Measurements from ENCODE around the gene ZCWPW1. TPM values are rescaled to one million over a fixed set of nuclear protein-coding genes. Genes with fewer than 3 reads are reported as not detected.

Gene ZCWPW1
- total and polyA plus RNA-seq, 12 donors: 3.3 to 7.5 (median 4.2) TPM

DNA sequence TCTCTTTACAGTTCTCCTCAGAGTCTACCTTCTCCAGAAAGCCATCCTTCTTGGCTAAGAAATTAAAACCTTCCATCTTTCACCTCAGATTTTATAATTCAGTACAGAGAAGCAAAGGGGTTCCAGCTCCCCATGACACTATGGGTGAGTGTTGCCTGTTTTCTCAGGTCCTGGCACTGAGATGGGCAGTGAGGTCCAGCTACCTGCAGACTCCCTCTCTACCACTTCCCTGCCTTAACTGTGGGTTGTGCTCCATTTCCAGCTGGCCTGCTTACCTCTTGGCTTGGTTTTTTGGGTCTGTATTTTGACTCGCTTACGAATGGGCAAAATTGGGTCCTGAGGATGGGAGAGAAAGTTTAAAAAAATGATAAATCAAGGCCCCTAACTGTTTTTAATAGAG lies 26.3 kb downstream of the ZCWPW1 start:
- WGBS, 2 donors: 98% methylated on average over 2 of the region's 2 CpGs
- intact Hi-C loops (cut with DNase I): loop anchor here in 1 of 10 donors (10.0 kb wide), 1 partner anchor 267 kb away; no protein-coding TSS in a partner anchor
- H3K9me3 ChIP-seq: no peaks in the 10 kb centered on the region
- peaks cover 0 to 9% (median 0%) of the 10 kb centered on the region in 9 donors for H3K4me1 ChIP-seq
- no peak overlapping the region for H3K4me3 ChIP-seq
- H3K36me3 ChIP-seq: peaks cover 0 to 24% (median 0%) of the 10 kb centered on the region in 9 donors
- DNase-seq: no peak
- H3K27me3 ChIP-seq: no peaks in the 10 kb centered on the region
- no peak for TF ChIP-seq CTCF (IDR thresholded peaks at IDR 0.05)
- no peak overlapping the region for H3K27ac ChIP-seq
- no peak for ATAC-seq

GRCh38 chr7:100401811-100402210 lies 26.7 kb downstream of the ZCWPW1 start:
- no peak for ATAC-seq
- H3K9me3 ChIP-seq: no peaks in the 10 kb centered on the region
- intact Hi-C loops (cut with DNase I): loop anchor here in 1 of 10 donors (10.0 kb wide), 1 partner anchor 267 kb away; no protein-coding TSS in a partner anchor

GRCh38 chr7:100400656-100401055 lies 27.8 kb downstream of the ZCWPW1 start:
- 78 to 80% methylated on average over 11 of the region's 11 CpGs for WGBS, 2 donors
- no peak overlapping the region for H3K4me3 ChIP-seq
- H3K36me3 ChIP-seq: peaks cover 0 to 24% (median 0%) of the 10 kb centered on the region in 9 donors
- H3K27me3 ChIP-seq: no peaks in the 10 kb centered on the region
- intact Hi-C loops (cut with DNase I): loop anchor here in 1 of 10 donors (10.0 kb wide), 1 partner anchor 266 kb away; no protein-coding TSS in a partner anchor
- TF ChIP-seq CTCF (IDR thresholded peaks at IDR 0.05): no peak
- no peak overlapping the region for H3K27ac ChIP-seq
- H3K9me3 ChIP-seq: no peaks in the 10 kb centered on the region
- no peak for ATAC-seq
- DNase-seq: no peak
- peaks cover 0 to 23% (median 0%) of the 10 kb centered on the region in 9 donors for H3K4me1 ChIP-seq

More at GRCh38 chr7:100401811-100402210, 26.7 kb downstream of the ZCWPW1 start:
- no peak for TF ChIP-seq CTCF (IDR thresholded peaks at IDR 0.05)
- peaks cover 0 to 24% (median 0%) of the 10 kb centered on the region in 9 donors for H3K36me3 ChIP-seq
- H3K4me1 ChIP-seq: peaks cover 0 to 12% (median 0%) of the 10 kb centered on the region in 9 donors
- DNase-seq: no peak
- H3K4me3 ChIP-seq: no peak overlapping the region
- WGBS, 2 donors: 80 to 83% methylated on average over 5 of the region's 5 CpGs
- H3K27me3 ChIP-seq: no peaks in the 10 kb centered on the region
- no peak overlapping the region for H3K27ac ChIP-seq

GRCh38 chr7:100400041-100400440 lies 28.5 kb downstream of the ZCWPW1 start:
- peaks cover 0 to 24% (median 0%) of the 10 kb centered on the region in 9 donors for H3K36me3 ChIP-seq
- no peak overlapping the region for H3K27ac ChIP-seq
- H3K4me1 ChIP-seq: peaks cover 0 to 29% (median 0%) of the 10 kb centered on the region in 9 donors
- no peaks in the 10 kb centered on the region for H3K27me3 ChIP-seq
- TF ChIP-seq CTCF (IDR thresholded peaks at IDR 0.05): no peak
- H3K9me3 ChIP-seq: no peaks in the 10 kb centered on the region
- H3K4me3 ChIP-seq: no peak overlapping the region
- DNase-seq (no peak), ATAC-seq (no peak)
- 96 to 97% methylated on average over 3 of the region's 3 CpGs for WGBS, 2 donors
- intact Hi-C loops (cut with DNase I): loop anchor here in 1 of 10 donors (10.0 kb wide), 1 partner anchor 265 kb away; no protein-coding TSS in a partner anchor
